Muscle layer of colon (tissue), 2 donors: ENCODE data around the gene MYH7B.

Source experiments
- H3K27ac ChIP-seq: one replicate; pipeline ENCODE4 v1.7.0; 2013; ENCODE audit warnings: low read depth, mild to moderate bottlenecking, low read length, moderate library complexity
- H3K27me3 ChIP-seq, 2 donors: one replicate each; pipeline ENCODE4 v1.7.0; 2013; ENCODE audit warnings: low read length in 2 of 2, mild to moderate bottlenecking in 2 of 2; ENCODE audit not compliant: insufficient read depth in 2 of 2, control insufficient read depth in 1 of 2
- H3K36me3 ChIP-seq: one replicate; pipeline ENCODE4 v1.7.0; 2013; ENCODE audit warnings: mild to moderate bottlenecking, low read length; ENCODE audit not compliant: insufficient read depth
- H3K4me1 ChIP-seq: one replicate; pipeline ENCODE4 v1.7.0; 2013; ENCODE audit warnings: mild to moderate bottlenecking, low read length; ENCODE audit not compliant: insufficient read depth
- H3K4me3 ChIP-seq, 2 donors: one replicate each; pipeline ENCODE4 v1.7.0; 2013; ENCODE audit warnings: low read length in 2 of 2, low read depth in 1 of 2, mild to moderate bottlenecking in 1 of 2, moderate library complexity in 1 of 2
- H3K9ac ChIP-seq: one replicate; pipeline ENCODE4 v1.7.0; 2013; ENCODE audit warnings: low read length
- H3K9me3 ChIP-seq: one replicate; pipeline ENCODE4 v1.7.0; 2013; ENCODE audit warnings: mild to moderate bottlenecking, low read length
- donor health status: abdominal sarcoma.
- donor health status: Adenocarcinoma of cecum.

The MYH7B gene

GRCh38 chr20:34946661-34947060, 9.0 kb upstream of the MYH7B start:
- Histone ChIP-seq H3K4me3 (no peak overlapping the region), H3K9me3 (no peaks in the 10 kb centered on the region), H3K36me3 (peaks cover 19% of the 10 kb centered on the region), H3K9ac (no peak overlapping the region), H3K27ac (no peak overlapping the region), H3K27me3 (no peaks in the 10 kb centered on the region), H3K4me1 (no peaks in the 10 kb centered on the region)

GRCh38 chr20:34947336-34947735, 8.3 kb upstream of the MYH7B start:
- Histone ChIP-seq H3K27ac (no peak overlapping the region), H3K4me1 (no peaks in the 10 kb centered on the region), H3K36me3 (peaks cover 13% of the 10 kb centered on the region), H3K27me3 (no peaks in the 10 kb centered on the region), H3K4me3 (no peak overlapping the region), H3K9me3 (no peaks in the 10 kb centered on the region), H3K9ac (no peak overlapping the region)

GRCh38 chr20:34948030-34948429, 7.6 kb upstream of the MYH7B start:
- H3K27me3 ChIP-seq = no peaks in the 10 kb centered on the region
- no peaks in the 10 kb centered on the region for H3K4me1 ChIP-seq
- peaks cover 7% of the 10 kb centered on the region for H3K36me3 ChIP-seq
- no peaks in the 10 kb centered on the region for H3K9me3 ChIP-seq
- H3K9ac ChIP-seq = no peak overlapping the region
- no peak overlapping the region for H3K27ac ChIP-seq
- H3K4me3 ChIP-seq = no peak overlapping the region

- Histone ChIP-seq H3K9ac (no peak overlapping the region), H3K36me3 (peaks cover under 1% of the 10 kb centered on the region), H3K27me3 (no peaks in the 10 kb centered on the region), H3K27ac (no peak overlapping the region), H3K4me1 (no peaks in the 10 kb centered on the region), H3K9me3 (no peaks in the 10 kb centered on the region), H3K4me3 (no peak overlapping the region)
Measured at GRCh38 chr20:34949120-34949519, 6.5 kb upstream of the MYH7B start.

- H3K9me3 ChIP-seq = no peaks in the 10 kb centered on the region
- no peaks in the 10 kb centered on the region for H3K27me3 ChIP-seq
- no peak overlapping the region for H3K4me3 ChIP-seq
- H3K9ac ChIP-seq = no peak overlapping the region
- H3K36me3 ChIP-seq = no peaks in the 10 kb centered on the region
- no peak overlapping the region for H3K27ac ChIP-seq
- H3K4me1 ChIP-seq = peaks cover 10% of the 10 kb centered on the region
Measured at GRCh38 chr20:34951252-34951651, 4.4 kb upstream of the MYH7B start.

- Histone ChIP-seq H3K36me3 (no peaks in the 10 kb centered on the region), H3K4me3 (no peak overlapping the region), H3K27ac (no peak overlapping the region), H3K27me3 (no peaks in the 10 kb centered on the region), H3K4me1 (peaks cover 14% of the 10 kb centered on the region), H3K9me3 (no peaks in the 10 kb centered on the region), H3K9ac (no peak overlapping the region)
Measured at GRCh38 chr20:34951652-34952051, 4.0 kb upstream of the MYH7B start.

GRCh38 chr20:34952671-34953070, 3.0 kb upstream of the MYH7B start:
- Histone ChIP-seq H3K4me3 (no peak overlapping the region), H3K9me3 (no peaks in the 10 kb centered on the region), H3K4me1 (peaks cover 14% of the 10 kb centered on the region), H3K27ac (no peak overlapping the region), H3K9ac (no peak overlapping the region), H3K27me3 (no peaks in the 10 kb centered on the region), H3K36me3 (no peaks in the 10 kb centered on the region)

GRCh38 chr20:34953960-34954359, 1.7 kb upstream of the MYH7B start:
- no peak overlapping the region for H3K4me3 ChIP-seq
- H3K27ac ChIP-seq = no peak overlapping the region
- H3K4me1 ChIP-seq = peaks cover 14% of the 10 kb centered on the region

GRCh38 chr20:34954904-34955230, 801 bp upstream of the MYH7B start:
- peak overlapping the region; percentile 28 to 93 for H3K4me3 ChIP-seq

More at GRCh38 chr20:34953960-34954359, 1.7 kb upstream of the MYH7B start:
- H3K9me3 ChIP-seq = no peaks in the 10 kb centered on the region
- H3K36me3 ChIP-seq = no peaks in the 10 kb centered on the region
- H3K9ac ChIP-seq = no peak overlapping the region
- H3K27me3 ChIP-seq = no peaks in the 10 kb centered on the region

GRCh38 chr20:34956041-34956458, 382 bp downstream of the MYH7B start:
- peak overlapping the region; percentile 95 for H3K9ac ChIP-seq
- H3K27me3 ChIP-seq = no peaks in the 10 kb centered on the region
- no peaks in the 10 kb centered on the region for H3K9me3 ChIP-seq
- H3K27ac ChIP-seq = peak overlapping the region; percentile 78
- H3K4me1 ChIP-seq = peaks cover 14% of the 10 kb centered on the region
- H3K36me3 ChIP-seq = no peaks in the 10 kb centered on the region
- H3K4me3 ChIP-seq = peak overlapping the region; percentile 28 to 93

More at GRCh38 chr20:34954904-34955230, 801 bp upstream of the MYH7B start:
- no peaks in the 10 kb centered on the region for H3K27me3 ChIP-seq
- H3K27ac ChIP-seq = peak overlapping the region; percentile 78
- H3K4me1 ChIP-seq = peaks cover 14% of the 10 kb centered on the region
- no peaks in the 10 kb centered on the region for H3K9me3 ChIP-seq
- H3K9ac ChIP-seq = peak overlapping the region; percentile 95
- no peaks in the 10 kb centered on the region for H3K36me3 ChIP-seq

GRCh38 chr20:34956751-34957472, 1.2 kb downstream of the MYH7B start:
- Histone ChIP-seq H3K4me1 (peaks cover 14% of the 10 kb centered on the region), H3K9me3 (no peaks in the 10 kb centered on the region), H3K27ac (no peak overlapping the region), H3K27me3 (no peaks in the 10 kb centered on the region), H3K9ac (no peak overlapping the region), H3K4me3 (no peak overlapping the region), H3K36me3 (no peaks in the 10 kb centered on the region)

- no peaks in the 10 kb centered on the region for H3K9me3 ChIP-seq
- H3K4me1 ChIP-seq = no peaks in the 10 kb centered on the region
- H3K9ac ChIP-seq = no peak overlapping the region
- no peak overlapping the region for H3K27ac ChIP-seq
- H3K36me3 ChIP-seq = no peaks in the 10 kb centered on the region
- no peak overlapping the region for H3K4me3 ChIP-seq
- H3K27me3 ChIP-seq = no peaks in the 10 kb centered on the region
Measured at GRCh38 chr20:34964486-34964885, 8.8 kb downstream of the MYH7B start.
